GM23338 (cell line): Measurements from ENCODE around the gene NECAB3. TPM values are rescaled to one million over a fixed set of nuclear protein-coding genes. Genes with fewer than 3 reads are reported as not detected.

ENCODE experiments used
- ATAC-seq: fragments of 200-7000 bp; cut with Tn5 transposase; 3 replicates; pipeline ENCODE4 v1.9.1; 2020
- DNase-seq: peaks from one replicate; pipeline ENCODE4 v3.0.0-alpha.2; 2015; ENCODE audit warnings: low spot score
- H2AFZ ChIP-seq: fragments of 200-600 bp; sonication (generic); 2 replicates; pipeline ENCODE4 v1.8.0; 2016; ENCODE audit warnings: antibody characterized with exemption, mild to moderate bottlenecking, moderate library complexity
- H3F3A ChIP-seq: fragments of 200-600 bp; sonication (generic); replicated peaks from 2 replicates; pipeline ENCODE4 v1.8.0; 2017; ENCODE audit warnings: antibody characterized with exemption, mixed run types, low read depth
- H3K27ac ChIP-seq: fragments of 200-600 bp; sonication (generic); 2 replicates; pipeline ENCODE4 v1.6.1; 2016; ENCODE audit warnings: low read depth
- H3K27me3 ChIP-seq: fragments of 200-600 bp; sonication (generic); 2 replicates; pipeline ENCODE4 v1.8.0; 2016; ENCODE audit warnings: mild to moderate bottlenecking, mixed run types, moderate library complexity; ENCODE audit not compliant: insufficient read depth
- H3K36me3 ChIP-seq: fragments of 200-600 bp; sonication (generic); 2 replicates; pipeline ENCODE4 v1.8.0; 2016; ENCODE audit warnings: mild to moderate bottlenecking; ENCODE audit not compliant: insufficient read depth
- H3K4me1 ChIP-seq: fragments of 200-600 bp; sonication (generic); 2 replicates; pipeline ENCODE4 v1.8.0; 2016; ENCODE audit warnings: mild to moderate bottlenecking, moderate library complexity; ENCODE audit not compliant: insufficient read depth
- H3K4me2 ChIP-seq: fragments of 200-600 bp; sonication (generic); 2 replicates; pipeline ENCODE4 v1.7.1; 2017; ENCODE audit warnings: mixed run types
- H3K4me3 ChIP-seq: fragments of 200-600 bp; sonication (generic); 2 replicates; pipeline ENCODE4 v1.6.1; 2016; ENCODE audit warnings: mixed run types
- H3K79me2 ChIP-seq: fragments of 200-600 bp; sonication (generic); replicated peaks from 2 replicates; pipeline ENCODE4 v1.8.0; 2017; ENCODE audit warnings: mild to moderate bottlenecking; ENCODE audit not compliant: insufficient read depth
- H3K9me2 ChIP-seq: fragments of 200-600 bp; sonication (generic); 2 replicates; pipeline ENCODE4 v1.8.0; 2017; ENCODE audit not compliant: insufficient read depth
- H4K20me1 ChIP-seq: fragments of 200-600 bp; sonication (generic); replicated peaks from 2 replicates; pipeline ENCODE4 v1.8.0; 2017; ENCODE audit warnings: mild to moderate bottlenecking; ENCODE audit not compliant: insufficient read depth
- H3K27ac Mint-ChIP-seq: 2 replicates; pipeline ENCODE4 v1.8.0; 2020; ENCODE audit warnings: inconsistent platforms, mild to moderate bottlenecking, moderate library complexity, mixed read lengths
- H3K27me3 Mint-ChIP-seq: 3 replicates; pipeline ENCODE4 v1.8.0; 2022; ENCODE audit warnings: low read depth, mild to moderate bottlenecking, moderate library complexity, mixed read lengths, inconsistent platforms; ENCODE audit not compliant: insufficient read depth, poor library complexity
- H3K36me3 Mint-ChIP-seq: 3 replicates; pipeline ENCODE4 v1.8.0; 2021; ENCODE audit warnings: low read depth, mild to moderate bottlenecking, inconsistent platforms, moderate library complexity, mixed read lengths
- H3K4me1 Mint-ChIP-seq: 3 replicates; pipeline ENCODE4 v1.8.0; 2020; ENCODE audit warnings: mild to moderate bottlenecking, inconsistent platforms, mixed read lengths
- H3K4me3 Mint-ChIP-seq: 3 replicates; pipeline ENCODE4 v1.8.0; 2021; ENCODE audit warnings: moderate library complexity, mild to moderate bottlenecking, inconsistent platforms, mixed read lengths
- H3K9me3 Mint-ChIP-seq: 3 replicates; pipeline ENCODE4 v1.8.0; 2020; ENCODE audit warnings: moderate library complexity, mild to moderate bottlenecking, inconsistent platforms, mixed read lengths
- CREB1 ChIP-seq: fragments of 250-450 bp; sonication (Bioruptor Pico); IDR thresholded peaks from 2 replicates; pipeline ENCODE4 v1.5.0; 2020; ENCODE audit warnings: low read depth, mild to moderate bottlenecking, moderate library complexity
- CTCF ChIP-seq, 2 experiments: fragments of 200-600 bp in 1 of 2; sonication (generic) in 1 of 2; conservative IDR thresholded peaks; 2 replicates each; pipeline versions ENCODE4 v1.5.1 to v1.6.1; 2016 to 2017; ENCODE audit warnings: antibody characterized with exemption in 2 of 2, low read depth in 2 of 2, mild to moderate bottlenecking in 2 of 2, moderate library complexity in 1 of 2
- JUNB ChIP-seq: IDR thresholded peaks from one replicate; pipeline ENCODE4 v1.6.1; 2016; ENCODE audit warnings: antibody characterized with exemption; ENCODE audit not compliant: unreplicated experiment
- polyA plus RNA-seq: library from polyadenylated mRNA; unstranded; fragments of >200 nt; fragmentation: Nextera tagmentation; extraction: Ambion mirVana; gene quantifications from 2 replicates; pipeline ENCODE4 v1.2.1, GENCODE V29; 2016
- total RNA-seq: library from RNA; depleted of rRNA; stranded (reverse); fragments of >200 nt; shearing (Covaris generic); gene quantifications from 2 replicates; pipeline ENCODE4 v1.2.3, GENCODE V29; 2014
- TF ChIP-seq, protein P1 (sequence below): fragments of 250-450 bp; sonication (Bioruptor Pico); IDR thresholded peaks from 2 replicates; pipeline ENCODE4 v1.5.0; 2020; ENCODE audit warnings: mild to moderate bottlenecking, moderate library complexity

Gene NECAB3
- total and polyA plus RNA-seq, 2 experiments from 2014 or later = 8.5 to 28.4 TPM

DNA sequence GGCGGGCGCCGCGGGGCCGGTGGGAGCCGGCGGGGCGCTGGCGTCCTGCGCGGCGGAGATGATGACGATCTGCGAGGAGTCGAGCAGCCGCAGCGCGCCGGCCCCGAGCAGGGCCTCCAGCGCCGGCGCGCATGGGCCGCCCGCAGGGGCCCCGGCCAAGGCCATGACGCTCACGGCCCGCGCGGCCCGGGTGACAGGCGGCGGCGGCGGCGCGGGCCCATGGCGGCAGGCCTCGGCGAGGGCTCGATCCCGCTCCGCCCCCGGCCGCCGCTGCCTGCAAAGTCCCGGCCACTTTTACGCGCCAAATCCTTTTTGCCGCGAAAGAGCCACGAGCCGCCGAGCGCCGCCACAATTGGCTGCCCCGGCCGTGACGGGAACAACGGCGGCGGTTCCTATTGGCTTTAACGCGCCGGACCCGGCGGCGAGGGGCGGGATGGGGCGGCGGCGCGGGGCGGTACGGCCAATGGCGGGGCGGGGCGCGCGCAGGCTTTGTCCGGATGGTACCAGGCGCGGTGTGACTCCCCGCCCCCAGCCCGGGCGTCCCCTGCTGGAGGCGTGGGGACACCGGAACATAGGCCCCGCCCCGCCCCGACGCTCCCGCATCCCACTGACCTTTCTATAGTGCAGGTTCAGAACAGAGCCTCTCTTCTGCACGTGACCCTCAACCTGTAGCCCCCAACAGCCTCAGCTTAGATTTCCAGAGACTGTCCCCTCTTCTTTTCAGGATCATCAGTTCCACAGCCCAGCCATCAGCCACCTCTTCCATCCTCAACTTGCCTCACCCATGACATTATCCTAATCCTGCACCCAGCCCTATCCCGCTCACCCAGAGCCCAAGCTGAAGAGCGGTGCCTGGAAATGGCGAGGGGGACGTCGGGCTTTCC is 12.1 kb upstream of the NECAB3 start, which contains the start of gene E2F1:
Gene E2F1, minus strand, starts transcription at position 286 of the 884 bp plus-strand sequence. Its CDS starts 121 bp downstream, at position 165.
- peaks cover 10% of the 10 kb centered on the region for H3K27me3 Mint-ChIP-seq
- H3K4me1 Mint-ChIP-seq = peaks cover 26% of the 10 kb centered on the region
- H3K27ac ChIP-seq = no peak within 1 kb of the TSS
- H3F3A ChIP-seq = 0 out of 2 replicates have a peak, but pooled peaks cover 2% of the 10 kb centered on the region
- no peaks in the 10 kb centered on the region for H3K27me3 ChIP-seq
- H3K9me2 ChIP-seq = no peaks in the 10 kb centered on the region
- H3K4me2 ChIP-seq = peak within 1 kb of the TSS; percentile 98
- no peaks in the 10 kb centered on the region; the same call in 2 of the 3 replicates for H3K9me3 Mint-ChIP-seq
- H3K36me3 ChIP-seq = no peaks in the 10 kb centered on the region
- peaks cover 25% of the 10 kb centered on the region; the same call in 1 of the 2 replicates for H4K20me1 ChIP-seq
- H3K4me3 Mint-ChIP-seq = peak within 1 kb of the TSS; percentile 88
- peak within 1 kb of the TSS; percentile 97 for H2AFZ ChIP-seq
- no peak for TF ChIP-seq JUNB
- TF ChIP-seq CREB1 = peak; percentile 81
- TF ChIP-seq, protein P1, sequence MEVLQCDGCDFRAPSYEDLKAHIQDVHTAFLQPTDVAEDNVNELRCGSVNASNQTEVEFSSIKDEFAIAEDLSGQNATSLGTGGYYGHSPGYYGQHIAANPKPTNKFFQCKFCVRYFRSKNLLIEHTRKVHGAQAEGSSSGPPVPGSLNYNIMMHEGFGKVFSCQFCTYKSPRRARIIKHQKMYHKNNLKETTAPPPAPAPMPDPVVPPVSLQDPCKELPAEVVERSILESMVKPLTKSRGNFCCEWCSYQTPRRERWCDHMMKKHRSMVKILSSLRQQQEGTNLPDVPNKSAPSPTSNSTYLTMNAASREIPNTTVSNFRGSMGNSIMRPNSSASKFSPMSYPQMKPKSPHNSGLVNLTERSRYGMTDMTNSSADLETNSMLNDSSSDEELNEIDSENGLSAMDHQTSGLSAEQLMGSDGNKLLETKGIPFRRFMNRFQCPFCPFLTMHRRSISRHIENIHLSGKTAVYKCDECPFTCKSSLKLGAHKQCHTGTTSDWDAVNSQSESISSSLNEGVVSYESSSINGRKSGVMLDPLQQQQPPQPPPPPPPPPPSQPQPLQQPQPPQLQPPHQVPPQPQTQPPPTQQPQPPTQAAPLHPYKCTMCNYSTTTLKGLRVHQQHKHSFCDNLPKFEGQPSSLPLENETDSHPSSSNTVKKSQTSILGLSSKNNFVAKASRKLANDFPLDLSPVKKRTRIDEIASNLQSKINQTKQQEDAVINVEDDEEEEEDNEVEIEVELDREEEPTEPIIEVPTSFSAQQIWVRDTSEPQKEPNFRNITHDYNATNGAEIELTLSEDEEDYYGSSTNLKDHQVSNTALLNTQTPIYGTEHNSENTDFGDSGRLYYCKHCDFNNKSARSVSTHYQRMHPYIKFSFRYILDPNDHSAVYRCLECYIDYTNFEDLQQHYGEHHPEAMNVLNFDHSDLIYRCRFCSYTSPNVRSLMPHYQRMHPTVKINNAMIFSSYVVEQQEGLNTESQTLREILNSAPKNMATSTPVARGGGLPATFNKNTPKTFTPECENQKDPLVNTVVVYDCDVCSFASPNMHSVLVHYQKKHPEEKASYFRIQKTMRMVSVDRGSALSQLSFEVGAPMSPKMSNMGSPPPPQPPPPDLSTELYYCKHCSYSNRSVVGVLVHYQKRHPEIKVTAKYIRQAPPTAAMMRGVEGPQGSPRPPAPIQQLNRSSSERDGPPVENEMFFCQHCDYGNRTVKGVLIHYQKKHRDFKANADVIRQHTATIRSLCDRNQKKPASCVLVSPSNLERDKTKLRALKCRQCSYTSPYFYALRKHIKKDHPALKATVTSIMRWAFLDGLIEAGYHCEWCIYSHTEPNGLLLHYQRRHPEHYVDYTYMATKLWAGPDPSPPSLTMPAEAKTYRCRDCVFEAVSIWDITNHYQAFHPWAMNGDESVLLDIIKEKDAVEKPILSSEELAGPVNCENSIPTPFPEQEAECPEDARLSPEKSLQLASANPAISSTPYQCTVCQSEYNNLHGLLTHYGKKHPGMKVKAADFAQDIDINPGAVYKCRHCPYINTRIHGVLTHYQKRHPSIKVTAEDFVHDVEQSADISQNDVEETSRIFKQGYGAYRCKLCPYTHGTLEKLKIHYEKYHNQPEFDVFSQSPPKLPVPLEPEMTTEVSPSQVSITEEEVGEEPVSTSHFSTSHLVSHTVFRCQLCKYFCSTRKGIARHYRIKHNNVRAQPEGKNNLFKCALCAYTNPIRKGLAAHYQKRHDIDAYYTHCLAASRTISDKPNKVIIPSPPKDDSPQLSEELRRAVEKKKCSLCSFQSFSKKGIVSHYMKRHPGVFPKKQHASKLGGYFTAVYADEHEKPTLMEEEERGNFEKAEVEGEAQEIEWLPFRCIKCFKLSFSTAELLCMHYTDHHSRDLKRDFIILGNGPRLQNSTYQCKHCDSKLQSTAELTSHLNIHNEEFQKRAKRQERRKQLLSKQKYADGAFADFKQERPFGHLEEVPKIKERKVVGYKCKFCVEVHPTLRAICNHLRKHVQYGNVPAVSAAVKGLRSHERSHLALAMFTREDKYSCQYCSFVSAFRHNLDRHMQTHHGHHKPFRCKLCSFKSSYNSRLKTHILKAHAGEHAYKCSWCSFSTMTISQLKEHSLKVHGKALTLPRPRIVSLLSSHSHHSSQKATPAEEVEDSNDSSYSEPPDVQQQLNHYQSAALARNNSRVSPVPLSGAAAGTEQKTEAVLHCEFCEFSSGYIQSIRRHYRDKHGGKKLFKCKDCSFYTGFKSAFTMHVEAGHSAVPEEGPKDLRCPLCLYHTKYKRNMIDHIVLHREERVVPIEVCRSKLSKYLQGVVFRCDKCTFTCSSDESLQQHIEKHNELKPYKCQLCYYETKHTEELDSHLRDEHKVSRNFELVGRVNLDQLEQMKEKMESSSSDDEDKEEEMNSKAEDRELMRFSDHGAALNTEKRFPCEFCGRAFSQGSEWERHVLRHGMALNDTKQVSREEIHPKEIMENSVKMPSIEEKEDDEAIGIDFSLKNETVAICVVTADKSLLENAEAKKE (CRISPR knock-in tag) = no peak
- peak in 1 of 2 experiments; percentile 31; a peak in 3 of 4 replicates for TF ChIP-seq CTCF (conservative IDR thresholded peaks at IDR 0.05; ENCODE audit: low read depth in 2 of 2)
- H3K4me3 ChIP-seq = peak within 1 kb of the TSS; percentile 88
- H3K4me1 ChIP-seq = peaks cover 10% of the 10 kb centered on the region; the same call in 1 of the 2 replicates
- peaks cover 33% of the 10 kb centered on the region for H3K79me2 ChIP-seq
- ATAC-seq = peak; percentile 86
- peak; percentile 98 for DNase-seq
- peak within 1 kb of the TSS; percentile 90 for H3K27ac Mint-ChIP-seq
- no peaks in the 10 kb centered on the region for H3K36me3 Mint-ChIP-seq
